ENCODE data around the gene ABHD18. TPM values are rescaled to one million over a fixed set of nuclear protein-coding genes. Genes with fewer than 3 reads are reported as not detected.
"Not testable (repeated sequence)": the region's sequence is repeated elsewhere in the genome, so short reads cannot be mapped to it uniquely, and the experiment has no call there.

The ABHD18 gene
- total RNA-seq, 4 donors from 2014 or later = 3.2 to 9.3 (median 4.9) TPM

- H3K4me1 ChIP-seq = no peaks in the 10 kb centered on the region
- no peak overlapping the region for H3K4me3 ChIP-seq
- H3K27ac ChIP-seq = no peak overlapping the region
- H3K27me3 ChIP-seq = no peaks in the 10 kb centered on the region
- peaks cover 0 to 68% (median 0%) of the 10 kb centered on the region in 3 donors for H3K36me3 ChIP-seq
- intact Hi-C loops (cut with DNase I) = no loop called here
- no peak for DNase-seq
- TF ChIP-seq CTCF (IDR thresholded peaks at IDR 0.05) (no peak), POLR2A (IDR thresholded peaks at IDR 0.05) (no peak)
- H3K9me3 ChIP-seq = no peaks in the 10 kb centered on the region
- 94 to 96% methylated on average over 1 of the region's 1 CpG for WGBS, 2 donors
Observed at GRCh38 chr4:127930175-127930574, 35.0 kb upstream of the ABHD18 start.

GRCh38 chr4:127931836-127932235, 33.4 kb upstream of the ABHD18 start:
- not testable (repeated sequence) for H3K27ac ChIP-seq, H3K27me3 ChIP-seq

GRCh38 chr4:127936974-127937373, 28.2 kb upstream of the ABHD18 start:
- H3K36me3 ChIP-seq = peaks cover 0 to 28% (median 0%) of the 10 kb centered on the region in 3 donors
- TF ChIP-seq POLR2A (IDR thresholded peaks at IDR 0.05) (no peak), CTCF (IDR thresholded peaks at IDR 0.05) (no peak)
- H3K27ac ChIP-seq = no peak overlapping the region
- DNase-seq = no peak
- intact Hi-C loops (cut with DNase I) = no loop called here
- no peaks in the 10 kb centered on the region for H3K4me1 ChIP-seq
- 91 to 96% methylated on average over 1 of the region's 1 CpG for WGBS, 2 donors
- H3K27me3 ChIP-seq = no peaks in the 10 kb centered on the region
- H3K9me3 ChIP-seq = no peaks in the 10 kb centered on the region
- H3K4me3 ChIP-seq = no peak overlapping the region

More at GRCh38 chr4:127931836-127932235, 33.4 kb upstream of the ABHD18 start:
- H3K36me3 ChIP-seq = peaks cover 0 to 56% (median 0%) of the 10 kb centered on the region in 3 donors
- H3K4me1 ChIP-seq; H3K4me3 ChIP-seq; H3K9me3 ChIP-seq; DNase-seq; intact Hi-C loops (cut with DNase I): not testable (repeated sequence)
- WGBS, 2 donors = 92 to 94% methylated on average over 6 of the region's 6 CpGs

GRCh38 chr4:127957105-127957504, 8.1 kb upstream of the ABHD18 start:
- H3K4me3 ChIP-seq = no peak overlapping the region
- intact Hi-C loops (cut with DNase I) = no loop called here
- DNase-seq = no peak
- H3K36me3 ChIP-seq = peaks cover 0 to 35% (median 0%) of the 10 kb centered on the region in 3 donors
- whole genome bisulfite sequencing, 2 donors = 92 to 100% methylated on average over 2 of the region's 2 CpGs
- no peaks in the 10 kb centered on the region for H3K27me3 ChIP-seq
- no peaks in the 10 kb centered on the region for H3K9me3 ChIP-seq
- H3K27ac ChIP-seq = no peak overlapping the region
- peaks cover 0 to 4% (median 0%) of the 10 kb centered on the region in 3 donors for H3K4me1 ChIP-seq
- TF ChIP-seq CTCF (IDR thresholded peaks at IDR 0.05) (no peak), POLR2A (IDR thresholded peaks at IDR 0.05) (no peak)

GRCh38 chr4:127959794-127960193, 5.4 kb upstream of the ABHD18 start:
- H3K36me3 ChIP-seq = peaks cover 0 to 16% (median 0%) of the 10 kb centered on the region in 3 donors
- intact Hi-C loops (cut with DNase I) = no loop called here
- no peak for TF ChIP-seq CTCF (IDR thresholded peaks at IDR 0.05)
- TF ChIP-seq POLR2A (IDR thresholded peaks at IDR 0.05) = no peak
- no peak overlapping the region for H3K27ac ChIP-seq
- peaks cover 5 to 25% (median 6%) of the 10 kb centered on the region in 3 donors for H3K4me1 ChIP-seq
- no peaks in the 10 kb centered on the region for H3K27me3 ChIP-seq
- H3K9me3 ChIP-seq = no peaks in the 10 kb centered on the region
- 79 to 84% methylated on average over 1 of the region's 1 CpG for WGBS, 2 donors
- no peak overlapping the region for H3K4me3 ChIP-seq
- no peak for DNase-seq
